IMR-90 (cell line): ENCODE results near the gene TBC1D30. TPM values are rescaled to one million over a fixed set of nuclear protein-coding genes. Genes with fewer than 3 reads are reported as not detected.

Experiments used
- ATAC-seq: fragments of 200-7000 bp; cut with Tn5 transposase; 2 replicates; pipeline ENCODE4 v1.9.1; 2020; ENCODE audit warnings: low read depth, mild to moderate bottlenecking, moderate library complexity
- BruUV-seq: library from RNA; stranded (reverse); fragments of 400-500 nt; replicated peaks from 2 replicates; lab custom pipeline; 2021; lab: Mats Ljungman, UMichigan
- CTCF ChIA-PET: fragments of 300-600 bp; formaldehyde crosslinking; extraction: SDS; loops from one replicate; lab custom pipeline; 2021; ENCODE audit warnings: antibody characterized with exemption; lab: Yijun Ruan, JAX
- POLR2A ChIA-PET: fragments of 300-600 bp; sonication (Branson Sonifier 250); formaldehyde crosslinking; loops from one replicate; lab custom pipeline; 2022; ENCODE audit warnings: antibody characterized with exemption; ENCODE audit not compliant: unreplicated experiment; lab: Charles Lee
- DNase-seq: peaks from one replicate; pipeline ENCODE4 v3.0.0; 2013
- H2AFZ ChIP-seq: replicated peaks from 2 replicates; pipeline ENCODE3; 2013; ENCODE audit warnings: low read length, mild to moderate bottlenecking; ENCODE audit not compliant: poor library complexity
- H2AK5ac ChIP-seq: 2 replicates; pipeline ENCODE4 v1.6.1; 2013; ENCODE audit warnings: low read depth, low read length, inconsistent platforms
- H2AK9ac ChIP-seq: replicated peaks from 2 replicates; pipeline ENCODE3; 2013; ENCODE audit warnings: mild to moderate bottlenecking, low read depth, low read length, moderate library complexity; ENCODE audit not compliant: poor library complexity
- H2BK120ac ChIP-seq: 2 replicates; pipeline ENCODE4 v1.6.1; 2013; ENCODE audit warnings: low read depth, low read length, inconsistent platforms
- H2BK15ac ChIP-seq: 3 replicates; pipeline ENCODE4 v1.6.1; 2013; ENCODE audit warnings: low read depth, low read length, inconsistent platforms
- H2BK20ac ChIP-seq: 2 replicates; pipeline ENCODE4 v1.6.1; 2013; ENCODE audit warnings: low read depth, mild to moderate bottlenecking, inconsistent platforms, low read length, moderate library complexity
- H2BK5ac ChIP-seq: 2 replicates; pipeline ENCODE4 v1.6.1; 2013; ENCODE audit warnings: mild to moderate bottlenecking, low read depth, low read length, inconsistent platforms; ENCODE audit not compliant: poor library complexity, severe bottlenecking
- H3K14ac ChIP-seq: replicated peaks from 2 replicates; pipeline ENCODE4 v1.6.1; 2013; ENCODE audit warnings: low read depth, low read length, inconsistent platforms
- H3K18ac ChIP-seq: 2 replicates; pipeline ENCODE4 v1.6.1; 2013; ENCODE audit warnings: low read depth, low read length, control low read depth
- H3K23ac ChIP-seq: 2 replicates; pipeline ENCODE4 v1.6.1; 2013; ENCODE audit warnings: low read depth, low read length, inconsistent platforms
- H3K27ac ChIP-seq: 2 replicates; pipeline ENCODE4 v1.5.1; 2013; ENCODE audit warnings: mild to moderate bottlenecking, control low read depth, low read length; ENCODE audit not compliant: insufficient read depth
- H3K27me3 ChIP-seq: 2 replicates; pipeline ENCODE4 v1.6.1; 2013; ENCODE audit warnings: low read length; ENCODE audit not compliant: control insufficient read depth, insufficient read depth
- H3K36me3 ChIP-seq: 2 replicates; pipeline ENCODE4 v1.6.1; 2013; ENCODE audit warnings: low read length, mixed read lengths; ENCODE audit not compliant: control insufficient read depth, insufficient read depth
- H3K4ac ChIP-seq: 2 replicates; pipeline ENCODE4 v1.6.1; 2013; ENCODE audit warnings: low read depth, low read length, inconsistent platforms
- H3K4me1 ChIP-seq: 2 replicates; pipeline ENCODE4 v1.6.1; 2013; ENCODE audit warnings: low read length, mixed read lengths; ENCODE audit not compliant: control insufficient read depth, insufficient read depth
- H3K4me2 ChIP-seq: 2 replicates; pipeline ENCODE4 v1.6.1; 2013; ENCODE audit warnings: low read depth, mild to moderate bottlenecking, control low read depth, low read length, moderate library complexity
- H3K4me3 ChIP-seq: 2 replicates; pipeline ENCODE4 v1.5.1; 2013; ENCODE audit warnings: low read depth, mild to moderate bottlenecking, control low read depth, low read length, moderate library complexity; ENCODE audit not compliant: insufficient read depth
- H3K56ac ChIP-seq: 2 replicates; pipeline ENCODE4 v1.6.1; 2013; ENCODE audit warnings: low read length, inconsistent platforms; ENCODE audit not compliant: insufficient read depth; ENCODE audit errors: extremely low read depth
- H3K79me1 ChIP-seq, 2 experiments: 2 replicates each; pipeline ENCODE4 v1.6.1; 2013; ENCODE audit warnings: low read length in 2 of 2, inconsistent platforms in 1 of 2, low read depth in 1 of 2
- H3K9ac ChIP-seq: 2 replicates; pipeline ENCODE4 v1.6.1; 2013; ENCODE audit warnings: low read depth, low read length, control low read depth
- H3K9me1 ChIP-seq: 2 replicates; pipeline ENCODE4 v1.6.1; 2013; ENCODE audit warnings: low read length, inconsistent platforms; ENCODE audit not compliant: insufficient read depth
- H3K9me3 ChIP-seq: 2 replicates; pipeline ENCODE4 v1.6.1; 2013; ENCODE audit warnings: low read length; ENCODE audit not compliant: control insufficient read depth, insufficient read depth
- H4K20me1 ChIP-seq: 2 replicates; pipeline ENCODE4 v1.6.1; 2013; ENCODE audit warnings: low read length, inconsistent platforms; ENCODE audit not compliant: insufficient read depth
- H4K5ac ChIP-seq: 2 replicates; pipeline ENCODE4 v1.6.1; 2013; ENCODE audit warnings: mild to moderate bottlenecking, low read depth, low read length, control low read depth
- H4K8ac ChIP-seq, 2 experiments: 2 replicates each; pipeline ENCODE4 v1.6.1; 2013; ENCODE audit warnings: low read depth in 2 of 2, low read length in 2 of 2, control low read depth in 1 of 2, inconsistent platforms in 1 of 2
- H4K91ac ChIP-seq: 2 replicates; pipeline ENCODE4 v1.6.1; 2013; ENCODE audit warnings: low read depth, low read length, inconsistent platforms; ENCODE audit not compliant: insufficient read depth
- BHLHE40 ChIP-seq: fragments of 150-350 bp; IDR thresholded peaks from 2 replicates; pipeline ENCODE4 v1.6.1; 2016; ENCODE audit warnings: mild to moderate bottlenecking, low read depth, low read length
- CEBPB ChIP-seq: IDR thresholded peaks from 2 replicates; pipeline ENCODE4 v1.6.1; 2012; ENCODE audit warnings: low read depth, low read length, improper control_type of control experiment
- ELK1 ChIP-seq: fragments of 150-350 bp; IDR thresholded peaks from 2 replicates; pipeline ENCODE4 v1.6.1; 2016; ENCODE audit warnings: low read depth, mild to moderate bottlenecking, low read length, moderate library complexity, borderline replicate concordance
- MAFK ChIP-seq: IDR thresholded peaks from 2 replicates; pipeline ENCODE4 v1.6.1; 2012; ENCODE audit warnings: low read depth, low read length, improper control_type of control experiment
- MAZ ChIP-seq: IDR thresholded peaks from 2 replicates; pipeline ENCODE4 v1.6.1; 2012; ENCODE audit warnings: low read depth, mild to moderate bottlenecking, low read length, improper control_type of control experiment, moderate library complexity, borderline replicate concordance
- MXI1 ChIP-seq: IDR thresholded peaks from 2 replicates; pipeline ENCODE4 v1.6.1; 2012; ENCODE audit warnings: low read depth, mild to moderate bottlenecking, low read length, moderate library complexity, borderline replicate concordance
- NFE2L2 ChIP-seq: fragments of 150-350 bp; IDR thresholded peaks from 2 replicates; pipeline ENCODE4 v1.6.1; 2016; ENCODE audit warnings: low read depth, mild to moderate bottlenecking, low read length
- RCOR1 ChIP-seq: IDR thresholded peaks from 2 replicates; pipeline ENCODE4 v1.6.1; 2012; ENCODE audit warnings: mild to moderate bottlenecking, low read length, improper control_type of control experiment; ENCODE audit not compliant: insufficient replicate concordance
- WGBS, 2 experiments: methylation state at CpG; one replicate each; pipeline versions ENCODE4 v1.1.5 to v1.1.7; 2013; ENCODE audit warnings: missing lambda C conversion rate in 2 of 2; ENCODE audit not compliant: insufficient read length in 1 of 2; ENCODE audit errors: extremely low coverage in 2 of 2; 5-methylcytosine and 5-hydroxymethylcytosine counted together
- dilution Hi-C: fragments of 300-500 bp; cut with HindIII; formaldehyde crosslinking; loops from one replicate; pipeline ENCODE4 v1.14.3; 2018; ENCODE audit warnings: low sequenced_read_pairs; ENCODE audit not compliant: unreplicated experiment
- in situ Hi-C: fragments of 300-500 bp; cut with MboI; formaldehyde crosslinking; loops from 3 replicates; pipeline ENCODE4 v1.14.3; 2019; ENCODE audit warnings: low sequenced_read_pairs, inconsistent platforms, mixed read lengths
- intact Hi-C: fragments of 100-400 bp; cut with micrococcal nuclease; formaldehyde crosslinking; loops from 2 replicates; pipeline ENCODE4 v1.10.0; 2022
- polyA plus RNA-seq, 3 experiments: library from polyadenylated mRNA; depleted of rRNA; stranded (reverse); fragments of >200 nt; gene quantifications; 2 replicates each; pipeline ENCODE4 v1.2.3, GENCODE V29; 2012; ENCODE audit warnings: low replicate concordance in 1 of 3
- total RNA-seq: library from RNA; depleted of rRNA; stranded (reverse); fragments of >200 nt; gene quantifications from 2 replicates; pipeline ENCODE4 v1.2.3, GENCODE V29; 2012
- TF ChIP-seq, protein P1 (sequence below): fragments of 150-350 bp; IDR thresholded peaks from 2 replicates; pipeline ENCODE4 v1.6.1; 2017; ENCODE audit warnings: mild to moderate bottlenecking, antibody characterized with exemption, low read length, low read depth
- TF ChIP-seq, protein P2 (sequence below): conservative IDR thresholded peaks from 2 replicates; pipeline ENCODE4 v1.5.1; 2012; ENCODE audit warnings: mild to moderate bottlenecking, low read depth, low read length, improper control_type of control experiment

Gene TBC1D30
- total and polyA plus RNA-seq, 2 of the 4 experiments (the other 2 are of a cell fraction) = 0.18 to 0.24 TPM

GRCh38 chr12:64825143-64826021 lies 935 bp downstream of the TBC1D30 start:
- intact Hi-C loops (no loop called here), dilution Hi-C loops (no loop called here), in situ Hi-C loops (no loop called here)
- no peaks in the 10 kb centered on the region for H3K4me1 ChIP-seq
- H4K20me1 ChIP-seq = no peaks in the 10 kb centered on the region
- no peak for DNase-seq
- H3K79me1 ChIP-seq = no peaks in the 10 kb centered on the region
- no peak overlapping the region for H4K5ac ChIP-seq
- no peak overlapping the region for H3K4ac ChIP-seq
- TF ChIP-seq BHLHE40 = no peak
- TF ChIP-seq, protein P1, sequence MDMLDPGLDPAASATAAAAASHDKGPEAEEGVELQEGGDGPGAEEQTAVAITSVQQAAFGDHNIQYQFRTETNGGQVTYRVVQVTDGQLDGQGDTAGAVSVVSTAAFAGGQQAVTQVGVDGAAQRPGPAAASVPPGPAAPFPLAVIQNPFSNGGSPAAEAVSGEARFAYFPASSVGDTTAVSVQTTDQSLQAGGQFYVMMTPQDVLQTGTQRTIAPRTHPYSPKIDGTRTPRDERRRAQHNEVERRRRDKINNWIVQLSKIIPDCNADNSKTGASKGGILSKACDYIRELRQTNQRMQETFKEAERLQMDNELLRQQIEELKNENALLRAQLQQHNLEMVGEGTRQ = no peak
- no peak for TF ChIP-seq MXI1
- TF ChIP-seq NFE2L2 = no peak
- TF ChIP-seq MAFK = no peak
- TF ChIP-seq RCOR1 = no peak
- TF ChIP-seq, protein P2, sequence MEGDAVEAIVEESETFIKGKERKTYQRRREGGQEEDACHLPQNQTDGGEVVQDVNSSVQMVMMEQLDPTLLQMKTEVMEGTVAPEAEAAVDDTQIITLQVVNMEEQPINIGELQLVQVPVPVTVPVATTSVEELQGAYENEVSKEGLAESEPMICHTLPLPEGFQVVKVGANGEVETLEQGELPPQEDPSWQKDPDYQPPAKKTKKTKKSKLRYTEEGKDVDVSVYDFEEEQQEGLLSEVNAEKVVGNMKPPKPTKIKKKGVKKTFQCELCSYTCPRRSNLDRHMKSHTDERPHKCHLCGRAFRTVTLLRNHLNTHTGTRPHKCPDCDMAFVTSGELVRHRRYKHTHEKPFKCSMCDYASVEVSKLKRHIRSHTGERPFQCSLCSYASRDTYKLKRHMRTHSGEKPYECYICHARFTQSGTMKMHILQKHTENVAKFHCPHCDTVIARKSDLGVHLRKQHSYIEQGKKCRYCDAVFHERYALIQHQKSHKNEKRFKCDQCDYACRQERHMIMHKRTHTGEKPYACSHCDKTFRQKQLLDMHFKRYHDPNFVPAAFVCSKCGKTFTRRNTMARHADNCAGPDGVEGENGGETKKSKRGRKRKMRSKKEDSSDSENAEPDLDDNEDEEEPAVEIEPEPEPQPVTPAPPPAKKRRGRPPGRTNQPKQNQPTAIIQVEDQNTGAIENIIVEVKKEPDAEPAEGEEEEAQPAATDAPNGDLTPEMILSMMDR = no peak
- TF ChIP-seq ELK1 = no peak
- TF ChIP-seq CEBPB = no peak
- no peak for TF ChIP-seq MAZ
- no peak overlapping the region for H3K9ac ChIP-seq
- no TSS peak for BruUV-seq
- ChIA-PET CTCF (no interaction called here), POLR2A (no interaction called here)
- H3K18ac ChIP-seq = no peak overlapping the region
- no peak overlapping the region for H4K91ac ChIP-seq
- no peak overlapping the region for H3K14ac ChIP-seq
- H3K4me2 ChIP-seq = no peak overlapping the region
- no peak overlapping the region for H3K23ac ChIP-seq
- no peaks in the 10 kb centered on the region for H3K36me3 ChIP-seq
- H2BK15ac ChIP-seq = no peak overlapping the region
- no peaks in the 10 kb centered on the region for H3K9me1 ChIP-seq
- H3K56ac ChIP-seq = no peak overlapping the region
- H2AK9ac ChIP-seq = no peak overlapping the region
- H3K4me3 ChIP-seq = no peak overlapping the region
- 1% methylated on average over 13 of the region's 51 CpGs; no CpG with 5 or more reads in 1 of the 2 experiments for WGBS, 2 experiments
- ATAC-seq = no peak
- H4K8ac ChIP-seq = no peak overlapping the region
- H2BK5ac ChIP-seq = no peak overlapping the region
- H3K27ac ChIP-seq = no peak overlapping the region
- H2AK5ac ChIP-seq = no peak overlapping the region
- H3K9me3 ChIP-seq = no peaks in the 10 kb centered on the region; the same call in none of the 2 replicates
- no peak overlapping the region for H2BK20ac ChIP-seq
- H2BK120ac ChIP-seq = no peak overlapping the region
- H3K27me3 ChIP-seq = peaks cover 40% of the 10 kb centered on the region
- H2AFZ ChIP-seq = no peak overlapping the region
